Sigmoid colon (tissue), 7 donors: ENCODE data around the gene PPARD. TPM values are rescaled to one million over a fixed set of nuclear protein-coding genes. Genes with fewer than 3 reads are reported as not detected.

Experiments used
- DNase-seq: peaks from one replicate; pipeline ENCODE4 v3.0.0-alpha.2; 2019
- H3K27ac ChIP-seq, 4 donors: fragments of 200-600 bp; sonication (generic); one replicate each; pipeline ENCODE4 v1.5.1; 2016 to 2019; ENCODE audit warnings: mild to moderate bottlenecking in 1 of 4
- H3K27me3 ChIP-seq, 3 donors: fragments of 200-600 bp; sonication (generic); one replicate each; pipeline ENCODE4 v1.5.1; 2019; ENCODE audit warnings: mild to moderate bottlenecking in 1 of 3
- H3K36me3 ChIP-seq, 4 donors: fragments of 200-600 bp; sonication (generic); one replicate each; pipeline ENCODE4 v1.5.1; 2016 to 2019
- H3K4me1 ChIP-seq, 4 donors: fragments of 200-600 bp; sonication (generic); one replicate each; pipeline ENCODE4 v1.5.1; 2017 to 2019
- H3K4me3 ChIP-seq, 4 donors: fragments of 200-600 bp; sonication (generic); one replicate each; pipeline ENCODE4 v1.5.1; 2017 to 2019; ENCODE audit warnings: mild to moderate bottlenecking in 2 of 4, moderate library complexity in 1 of 4
- H3K9me3 ChIP-seq, 4 donors: fragments of 200-600 bp in 3 of 4; sonication (generic) in 3 of 4; one replicate each; pipeline versions ENCODE4 v1.5.1 to v1.6.1; 2013 to 2019
- CTCF ChIP-seq, 4 experiments: fragments of 450-650 bp in 3 of 4; fragments of 200-600 bp in 1 of 4; IDR thresholded peaks; one replicate each; pipeline ENCODE4 v1.5.1; 2016 to 2019; ENCODE audit warnings: antibody characterized with exemption in 4 of 4, mild to moderate bottlenecking in 3 of 4, moderate library complexity in 2 of 4
- EP300 ChIP-seq, 4 donors: sonication (generic); formaldehyde crosslinking; IDR thresholded peaks; one replicate each; pipeline ENCODE4 v1.6.1; 2017; ENCODE audit warnings: antibody characterized with exemption in 4 of 4
- POLR2A ChIP-seq, 2 donors: fragments of 450-650 bp; IDR thresholded peaks; one replicate each; pipeline ENCODE4 v1.6.1; 2016; ENCODE audit warnings: antibody characterized with exemption in 2 of 2, mild to moderate bottlenecking in 2 of 2, moderate library complexity in 2 of 2
- POLR2AphosphoS5 ChIP-seq, 4 donors: sonication (generic); formaldehyde crosslinking; IDR thresholded peaks; one replicate each; pipeline ENCODE4 v1.6.1; 2017; ENCODE audit warnings: antibody characterized with exemption in 4 of 4
- WGBS, 2 donors: extraction: QIAGEN DNeasy Blood & Tissue Kit; methylation state at CpG; one replicate each; pipeline ENCODE4 v1.1.7; 2013; 5-methylcytosine and 5-hydroxymethylcytosine counted together
- intact Hi-C: fragments of 100-400 bp; cut with DNase I; formaldehyde crosslinking; loops from one replicate; pipeline ENCODE4 v1.15.1; 2023
- polyA plus RNA-seq, 3 donors: library from polyadenylated mRNA; stranded (reverse); fragments of 200-250 nt; gene quantifications; one replicate each; pipeline ENCODE4 v1.2.3, GENCODE V29; 2013
- total RNA-seq, 4 donors: library from RNA; depleted of rRNA; stranded (reverse); fragments of >200 nt; gene quantifications; one replicate each; pipeline ENCODE4 v1.1.0, GENCODE V29; 2016
- donor health status: healthy with polysubstance abuse.
- donor health status: Bipolar disorder and iron deficiency.
- donor health status: healthy.

PPARD gene
- total and polyA plus RNA-seq, 7 donors = 5.8 to 75.4 (median 16.8) TPM

- Histone ChIP-seq H3K4me3 (no peak overlapping the region), H3K27me3 (no peaks in the 10 kb centered on the region), H3K27ac (peak overlapping the region in 3 of 4 donors; percentile 4 to 58 (median 50)), H3K4me1 (peaks cover 0 to 57% (median 51%) of the 10 kb centered on the region in 4 donors), H3K36me3 (peaks cover 0 to 44% (median 3%) of the 10 kb centered on the region in 4 donors), H3K9me3 (no peaks in the 10 kb centered on the region)
- WGBS, 2 donors = 93% methylated on average over 1 of the region's 1 CpG
- intact Hi-C loops = no loop called here
- TF ChIP-seq CTCF (IDR thresholded peaks at IDR 0.05) = no peak
- TF ChIP-seq EP300 (IDR thresholded peaks at IDR 0.05) = no peak
- TF ChIP-seq POLR2AphosphoS5 (IDR thresholded peaks at IDR 0.05) = no peak
- no peak for TF ChIP-seq POLR2A (IDR thresholded peaks at IDR 0.05)
- no peak for DNase-seq
Observed at GRCh38 chr6:35356391-35356790, 14.0 kb downstream of the PPARD start.

DNA sequence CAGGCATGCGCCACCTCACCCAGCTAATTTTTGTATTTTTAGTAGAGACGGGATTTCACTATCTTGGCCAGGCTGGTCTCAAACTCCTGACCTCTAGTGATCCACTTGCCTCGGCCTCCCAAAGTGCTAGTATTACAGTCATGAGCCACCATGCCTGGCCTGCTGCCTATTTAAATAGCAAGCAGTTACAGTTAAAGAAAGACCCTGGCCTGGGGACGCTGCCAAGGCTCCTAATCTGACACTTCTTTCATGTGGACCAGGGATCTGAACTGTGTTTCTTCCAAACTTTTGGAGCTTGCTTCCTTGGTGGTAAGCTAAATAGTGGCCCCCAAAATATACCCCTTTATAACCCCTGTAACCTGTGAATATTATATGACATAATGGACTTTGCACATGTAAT is 15.3 kb downstream of the PPARD start:
- no peak for DNase-seq
- Histone ChIP-seq H3K36me3 (peaks cover 0 to 31% (median 3%) of the 10 kb centered on the region in 4 donors), H3K27me3 (no peaks in the 10 kb centered on the region), H3K4me3 (no peak overlapping the region), H3K27ac (peak overlapping the region in 2 of 4 donors; percentile 50 to 67), H3K4me1 (peaks cover 0 to 70% (median 57%) of the 10 kb centered on the region in 4 donors), H3K9me3 (no peaks in the 10 kb centered on the region)
- TF ChIP-seq EP300 (IDR thresholded peaks at IDR 0.05) = no peak
- intact Hi-C loops = no loop called here
- WGBS, 2 donors = 89 to 92% methylated on average over 4 of the region's 4 CpGs

- Histone ChIP-seq H3K27ac (peak overlapping the region in 2 of 4 donors; percentile 67 to 75), H3K36me3 (peaks cover 0 to 27% (median 1%) of the 10 kb centered on the region in 4 donors), H3K4me3 (no peak overlapping the region), H3K4me1 (peaks cover 0 to 70% (median 57%) of the 10 kb centered on the region in 4 donors), H3K9me3 (no peaks in the 10 kb centered on the region), H3K27me3 (no peaks in the 10 kb centered on the region)
- no peak for DNase-seq
- no peak for TF ChIP-seq POLR2AphosphoS5 (IDR thresholded peaks at IDR 0.05)
- no peak for TF ChIP-seq CTCF (IDR thresholded peaks at IDR 0.05)
- no peak for TF ChIP-seq POLR2A (IDR thresholded peaks at IDR 0.05)
- WGBS, 2 donors = 81 to 90% methylated on average over 3 of the region's 3 CpGs
- intact Hi-C loops = no loop called here
Observed at GRCh38 chr6:35358086-35358485, 15.7 kb downstream of the PPARD start.

DNA sequence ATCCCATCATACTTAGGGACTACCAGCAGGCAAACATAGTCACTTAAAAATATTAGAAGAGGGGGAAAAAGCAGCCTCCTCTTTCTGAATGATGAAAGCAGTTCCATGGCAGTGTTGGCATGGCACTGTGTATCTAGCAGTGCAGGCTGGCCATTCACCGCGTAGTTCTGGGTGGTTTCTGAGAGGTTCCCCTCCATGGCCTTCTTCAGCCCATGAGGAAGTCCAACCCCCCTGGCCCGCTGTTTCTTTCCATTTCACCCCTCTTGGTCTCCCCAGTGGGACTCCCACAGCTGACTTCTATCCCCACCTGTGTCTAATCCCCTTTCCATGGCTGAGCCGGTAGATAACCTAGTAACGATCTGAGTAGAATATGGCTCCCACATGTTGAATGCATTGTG is 17.0 kb downstream of the PPARD start:
- 93 to 97% methylated on average over 5 of the region's 5 CpGs for WGBS, 2 donors
- intact Hi-C loops = no loop called here
- H3K4me3 ChIP-seq = no peak overlapping the region
- no peaks in the 10 kb centered on the region for H3K9me3 ChIP-seq
- peak overlapping the region; percentile 31 to 75 (median 61) for H3K27ac ChIP-seq
- peak; percentile 24 for DNase-seq
- TF ChIP-seq CTCF (IDR thresholded peaks at IDR 0.05) = no peak
- TF ChIP-seq POLR2AphosphoS5 (IDR thresholded peaks at IDR 0.05) = no peak
- TF ChIP-seq POLR2A (IDR thresholded peaks at IDR 0.05) = no peak
- TF ChIP-seq EP300 (IDR thresholded peaks at IDR 0.05) = no peak
- peaks cover 0 to 17% (median 0%) of the 10 kb centered on the region in 4 donors for H3K36me3 ChIP-seq
- peaks cover 0 to 70% (median 57%) of the 10 kb centered on the region in 4 donors for H3K4me1 ChIP-seq
- H3K27me3 ChIP-seq = no peaks in the 10 kb centered on the region

DNA sequence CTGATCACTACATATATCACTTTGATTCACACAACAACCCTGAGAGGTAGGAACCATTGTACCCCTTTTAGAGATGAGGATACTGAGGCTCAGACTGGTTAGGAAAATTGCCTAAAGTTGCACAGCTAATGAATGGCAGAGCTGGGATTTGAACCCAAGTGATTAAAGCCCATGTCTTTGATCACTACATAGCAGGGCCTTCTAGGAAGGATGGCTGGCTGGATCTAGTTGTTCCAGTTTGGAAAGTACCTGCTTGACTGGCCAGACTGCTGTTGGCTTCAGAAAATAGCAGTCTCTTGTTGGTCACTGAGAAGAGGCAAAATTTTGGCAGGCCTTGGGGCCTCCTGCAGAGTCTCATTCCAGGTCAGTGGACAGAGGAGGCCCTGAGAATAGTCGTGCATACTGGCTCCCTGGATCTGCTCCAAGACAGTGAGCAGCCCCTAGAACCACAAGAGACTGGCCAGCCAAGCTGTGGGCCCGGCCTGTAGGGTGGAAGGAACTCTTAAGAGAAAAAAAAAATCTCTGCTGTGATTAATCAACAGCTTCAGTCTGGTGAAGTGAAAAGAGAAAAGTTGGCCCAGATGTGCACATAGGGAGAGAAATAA is 17.5 kb downstream of the PPARD start:
- TF ChIP-seq POLR2AphosphoS5 (IDR thresholded peaks at IDR 0.05) = peak in 3 of 4 donors; percentile 29 to 53 (median 41)
- no peak for TF ChIP-seq CTCF (IDR thresholded peaks at IDR 0.05)
- no peak for TF ChIP-seq EP300 (IDR thresholded peaks at IDR 0.05)
- H3K9me3 ChIP-seq = no peaks in the 10 kb centered on the region
- H3K27ac ChIP-seq = peak overlapping the region; percentile 31 to 75 (median 61)
- H3K36me3 ChIP-seq = peaks cover 0 to 12% (median 0%) of the 10 kb centered on the region in 4 donors
- intact Hi-C loops = no loop called here
- no peak overlapping the region for H3K4me3 ChIP-seq
- peaks cover 0 to 70% (median 57%) of the 10 kb centered on the region in 4 donors for H3K4me1 ChIP-seq
- 52 to 64% methylated on average over 2 of the region's 2 CpGs for WGBS, 2 donors
- peak; percentile 83 for DNase-seq
- H3K27me3 ChIP-seq = no peaks in the 10 kb centered on the region
